ENCODE results near the gene ZP1. TPM values are rescaled to one million over a fixed set of nuclear protein-coding genes. Genes with fewer than 3 reads are reported as not detected.

ZP1 gene
- total and polyA plus RNA-seq, 8 donors: 0.43 to 8.6 (median 2.4) TPM; not detected in 4

GRCh38 chr11:60887556-60887955 is 20.2 kb downstream of the ZP1 start:
- Histone ChIP-seq H3K4me3 (no peak overlapping the region), H3K27me3 (no peaks in the 10 kb centered on the region), H3K36me3 (peaks cover 0 to 34% (median 30%) of the 10 kb centered on the region in 4 donors), H3K4me1 (peaks cover 0 to 20% (median 11%) of the 10 kb centered on the region in 4 donors), H3K27ac (no peak overlapping the region), H3K9me3 (no peaks in the 10 kb centered on the region)
- peak; percentile 61 to 79 for DNase-seq
- TF ChIP-seq CTCF (IDR thresholded peaks at IDR 0.05): peak in 5 of 7 experiments; percentile 33 to 59 (median 53)
- no peak for TF ChIP-seq EP300 (IDR thresholded peaks at IDR 0.05)
- TF ChIP-seq POLR2A (IDR thresholded peaks at IDR 0.05): no peak
- peak in 1 of 3 donors; percentile 27 for TF ChIP-seq POLR2AphosphoS5 (IDR thresholded peaks at IDR 0.05)
- intact Hi-C loops (cut with DNase I; ENCODE audit: low total_unique reads): no loop called here
- WGBS, 5 donors: 48 to 52% (median 49%) methylated on average over 5 of the region's 5 CpGs

GRCh38 chr11:60889869-60890311 is 22.5 kb downstream of the ZP1 start:
- H3K27ac ChIP-seq: no peak overlapping the region
- H3K36me3 ChIP-seq: peaks cover 16 to 57% (median 53%) of the 10 kb centered on the region in 4 donors
- H3K9me3 ChIP-seq: no peaks in the 10 kb centered on the region
- peaks cover 0 to 20% (median 11%) of the 10 kb centered on the region in 4 donors for H3K4me1 ChIP-seq
- no peak overlapping the region for H3K4me3 ChIP-seq
- TF ChIP-seq CTCF (IDR thresholded peaks at IDR 0.05): no peak
- TF ChIP-seq POLR2AphosphoS5 (IDR thresholded peaks at IDR 0.05): no peak
- WGBS, 5 donors: 29 to 50% (median 37%) methylated on average over 6 of the region's 6 CpGs
- intact Hi-C loops (cut with DNase I; ENCODE audit: low total_unique reads): no loop called here
- no peak for DNase-seq
- H3K27me3 ChIP-seq: no peaks in the 10 kb centered on the region

- TF ChIP-seq POLR2AphosphoS5 (IDR thresholded peaks at IDR 0.05) (no peak), POLR2A (IDR thresholded peaks at IDR 0.05) (no peak), CTCF (IDR thresholded peaks at IDR 0.05) (no peak)
- 67 to 73% (median 68%) methylated on average over 5 of the region's 5 CpGs for WGBS, 5 donors
- H3K4me3 ChIP-seq: no peak overlapping the region
- no peak overlapping the region for H3K27ac ChIP-seq
- H3K36me3 ChIP-seq: peaks cover 23 to 65% (median 61%) of the 10 kb centered on the region in 4 donors
- H3K4me1 ChIP-seq: peaks cover 0 to 20% (median 11%) of the 10 kb centered on the region in 4 donors
- no peaks in the 10 kb centered on the region for H3K9me3 ChIP-seq
- no peaks in the 10 kb centered on the region for H3K27me3 ChIP-seq
- intact Hi-C loops (cut with DNase I; ENCODE audit: low total_unique reads): no loop called here
- no peak for DNase-seq
Observed at GRCh38 chr11:60890696-60891095, 23.4 kb downstream of the ZP1 start.

GRCh38 chr11:60891103-60891741 is 23.9 kb downstream of the ZP1 start:
- intact Hi-C loops (cut with DNase I; ENCODE audit: low total_unique reads): no loop called here
- peaks cover 0 to 20% (median 11%) of the 10 kb centered on the region in 4 donors for H3K4me1 ChIP-seq
- 56 to 70% (median 64%) methylated on average over 7 of the region's 7 CpGs for WGBS, 5 donors
- no peak overlapping the region for H3K27ac ChIP-seq
- no peaks in the 10 kb centered on the region for H3K9me3 ChIP-seq
- H3K4me3 ChIP-seq: no peak overlapping the region
- H3K27me3 ChIP-seq: no peaks in the 10 kb centered on the region
- H3K36me3 ChIP-seq: peaks cover 28 to 70% (median 66%) of the 10 kb centered on the region in 4 donors
- TF ChIP-seq POLR2AphosphoS5 (IDR thresholded peaks at IDR 0.05): no peak
- TF ChIP-seq EP300 (IDR thresholded peaks at IDR 0.05): no peak
- no peak for TF ChIP-seq POLR2A (IDR thresholded peaks at IDR 0.05)
- TF ChIP-seq CTCF (IDR thresholded peaks at IDR 0.05): no peak
- peak in 1 of 2 donors; percentile 50 for DNase-seq

All from stomach (tissue), 9 donors.